Kidney capillary endothelial cell (primary cell): ENCODE data around the gene WDFY3.
"Not testable (repeated sequence)": the region's sequence is repeated elsewhere in the genome, so short reads cannot be mapped to it uniquely, and the experiment has no call there.

Experiments
- DNase-seq: peaks from one replicate; pipeline ENCODE4 v3.0.0-alpha.2; 2018; ENCODE audit warnings: low spot score

The WDFY3 gene

DNA sequence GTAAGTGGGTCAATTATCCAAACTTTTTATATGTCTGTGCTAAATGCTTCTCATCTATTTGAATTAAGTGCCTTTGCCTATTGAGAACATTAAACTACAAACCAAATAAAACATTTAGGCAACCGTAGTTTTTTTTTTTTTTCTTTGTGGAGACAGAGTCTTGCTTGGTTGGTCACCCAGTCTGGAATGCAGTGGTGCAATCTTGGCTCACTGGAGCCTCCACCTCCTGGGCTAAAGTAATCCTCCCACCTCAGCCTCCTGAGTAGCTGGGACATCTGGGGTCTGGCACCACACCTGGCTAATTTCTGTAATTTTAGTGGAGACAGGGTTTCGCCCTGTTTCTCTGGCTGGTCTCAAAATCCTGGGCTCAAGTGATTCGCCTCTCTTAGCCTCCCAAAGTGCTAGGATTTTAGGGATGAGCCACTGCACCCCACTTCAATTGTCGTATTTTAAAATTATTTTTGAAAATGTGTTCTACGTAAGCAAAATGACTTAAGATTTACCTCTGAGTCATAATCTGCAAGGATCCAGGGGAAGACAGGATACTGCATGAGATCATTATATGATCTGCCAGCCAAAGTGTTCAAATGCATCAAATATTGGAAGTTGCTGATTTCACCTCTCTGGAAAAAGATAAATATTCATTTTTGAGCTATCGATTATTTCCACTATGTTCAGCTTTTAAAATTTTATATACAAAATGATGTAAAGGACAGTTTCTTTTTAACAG lies 257.9 kb downstream of the WDFY3 start:
- DNase-seq = peak; percentile 3

DNA sequence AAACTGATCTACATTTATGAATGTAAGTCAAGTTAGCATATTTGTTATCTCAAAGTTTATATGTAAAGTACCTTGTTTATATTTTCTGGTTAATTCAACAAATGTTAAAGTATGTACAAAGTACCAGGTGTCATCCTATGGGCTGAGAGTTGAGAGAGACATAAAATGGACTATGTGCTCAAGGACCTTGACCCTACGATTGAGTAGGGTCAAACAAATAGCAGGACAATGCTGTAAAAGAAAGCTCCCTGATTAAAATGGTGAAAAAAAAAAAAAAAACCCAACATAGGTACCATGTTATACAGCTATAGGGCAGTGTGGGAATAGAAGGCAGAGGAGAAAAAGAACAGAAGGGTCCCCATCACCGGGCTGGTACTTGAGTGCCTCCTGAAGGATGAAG lies 260.2 kb downstream of the WDFY3 start:
- DNase-seq = no peak

DNA sequence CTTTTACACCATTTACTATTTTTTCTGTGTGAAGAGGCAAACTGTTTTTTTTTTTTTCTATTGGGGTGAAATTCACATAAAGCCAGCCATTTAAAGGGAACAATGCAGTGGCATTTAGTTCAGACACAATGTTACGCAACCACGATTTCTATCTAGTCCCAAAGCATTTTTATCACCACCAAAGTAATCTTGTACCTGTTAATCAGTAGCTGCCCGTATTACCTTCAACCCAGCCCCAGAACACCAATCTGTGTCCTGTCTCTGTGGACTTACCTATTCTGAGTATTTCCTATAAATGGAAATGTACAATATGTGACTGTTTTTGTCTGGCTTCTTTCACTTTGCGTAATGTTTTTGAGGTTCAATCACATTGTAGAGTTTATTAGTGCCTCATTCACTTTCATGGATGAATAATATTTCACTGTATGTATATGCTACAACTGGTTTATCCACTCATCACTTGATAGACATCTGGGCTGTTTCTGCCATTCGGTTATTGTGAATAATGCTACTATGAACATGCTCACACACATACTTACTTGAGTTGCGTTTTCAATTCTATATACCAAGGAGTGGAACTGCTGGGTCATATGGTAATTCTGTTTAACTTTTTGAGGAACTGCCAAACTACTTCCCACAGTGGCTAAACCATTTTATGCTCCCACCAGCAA lies 267.4 kb downstream of the WDFY3 start:
- no peak for DNase-seq

GRCh38 chr4:84697615-84698201 lies 268.8 kb downstream of the WDFY3 start:
- DNase-seq = no peak

GRCh38 chr4:84697159-84697558 lies 269.3 kb downstream of the WDFY3 start:
- no peak for DNase-seq

- no peak for DNase-seq
These were observed 274.7 kb downstream of the WDFY3 start for GRCh38 chr4:84691800-84692199.

GRCh38 chr4:84691170-84691691 lies 275.3 kb downstream of the WDFY3 start:
- DNase-seq = peak; percentile 53

- no peak for DNase-seq
These were observed 276.0 kb downstream of the WDFY3 start for GRCh38 chr4:84690481-84690880.

GRCh38 chr4:84689197-84689596 lies 277.3 kb downstream of the WDFY3 start:
- no peak for DNase-seq

DNA sequence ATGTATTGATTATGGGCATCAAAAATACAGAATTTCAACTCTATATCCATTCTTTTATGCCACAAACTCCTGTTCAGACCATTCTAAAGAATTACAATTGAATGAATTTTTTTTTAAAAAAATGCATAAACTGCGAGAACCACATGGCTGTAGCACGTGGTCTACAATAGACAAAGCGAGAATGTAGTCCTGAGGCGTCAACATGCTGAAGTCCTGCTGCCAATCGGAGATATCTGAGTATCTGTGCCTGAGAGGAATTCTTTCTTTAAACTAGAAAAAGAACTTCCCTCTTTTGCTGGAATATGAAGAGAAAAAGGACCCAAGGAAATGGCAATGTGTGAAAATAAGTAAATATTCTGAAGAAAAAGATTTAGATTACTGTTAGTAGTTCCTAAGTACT lies 277.9 kb downstream of the WDFY3 start:
- no peak for DNase-seq

DNA sequence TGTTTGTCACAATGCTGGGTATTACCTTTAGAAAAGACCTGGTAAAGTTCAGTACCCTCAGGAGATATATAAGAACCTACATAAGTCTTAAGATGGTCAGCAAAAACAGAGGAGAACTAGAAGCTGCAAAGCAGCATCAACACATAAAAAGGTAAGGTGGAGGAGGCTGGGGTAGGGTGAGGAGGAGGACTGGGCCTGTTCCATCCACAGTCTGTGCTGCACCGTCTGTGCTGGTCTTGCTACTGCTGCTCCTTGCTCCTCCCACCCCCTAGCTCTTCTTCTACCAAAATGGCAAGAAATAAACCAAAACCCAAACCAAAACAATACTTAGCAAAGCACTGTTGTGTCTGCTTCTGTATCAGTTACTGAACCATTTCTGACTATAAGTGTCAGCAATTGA lies 281.4 kb downstream of the WDFY3 start:
- no peak for DNase-seq

- DNase-seq = no peak
These were observed 282.1 kb downstream of the WDFY3 start for GRCh38 chr4:84684361-84684760.

GRCh38 chr4:84683064-84683850 lies 283.2 kb downstream of the WDFY3 start:
- DNase-seq = no peak

DNA sequence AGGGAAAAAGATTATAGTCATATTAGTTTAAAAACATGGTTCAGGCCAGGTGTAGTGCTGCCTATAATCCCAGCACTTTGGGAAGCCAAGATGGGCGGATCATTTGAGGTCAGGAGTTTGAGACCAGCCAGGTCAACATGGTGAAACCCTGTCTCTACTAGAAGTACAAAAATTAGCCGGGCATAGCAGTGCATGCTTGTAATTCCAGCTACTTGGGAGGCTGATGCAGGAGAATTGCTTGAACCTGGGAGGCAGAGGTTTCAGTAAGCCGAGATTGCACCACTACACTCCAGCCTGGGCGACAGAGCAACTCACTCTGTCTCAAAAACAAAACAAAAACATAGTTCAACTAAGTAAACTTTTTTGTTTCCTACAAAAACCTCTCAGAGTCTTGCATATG lies 283.8 kb downstream of the WDFY3 start:
- DNase-seq = not testable (repeated sequence)

DNA sequence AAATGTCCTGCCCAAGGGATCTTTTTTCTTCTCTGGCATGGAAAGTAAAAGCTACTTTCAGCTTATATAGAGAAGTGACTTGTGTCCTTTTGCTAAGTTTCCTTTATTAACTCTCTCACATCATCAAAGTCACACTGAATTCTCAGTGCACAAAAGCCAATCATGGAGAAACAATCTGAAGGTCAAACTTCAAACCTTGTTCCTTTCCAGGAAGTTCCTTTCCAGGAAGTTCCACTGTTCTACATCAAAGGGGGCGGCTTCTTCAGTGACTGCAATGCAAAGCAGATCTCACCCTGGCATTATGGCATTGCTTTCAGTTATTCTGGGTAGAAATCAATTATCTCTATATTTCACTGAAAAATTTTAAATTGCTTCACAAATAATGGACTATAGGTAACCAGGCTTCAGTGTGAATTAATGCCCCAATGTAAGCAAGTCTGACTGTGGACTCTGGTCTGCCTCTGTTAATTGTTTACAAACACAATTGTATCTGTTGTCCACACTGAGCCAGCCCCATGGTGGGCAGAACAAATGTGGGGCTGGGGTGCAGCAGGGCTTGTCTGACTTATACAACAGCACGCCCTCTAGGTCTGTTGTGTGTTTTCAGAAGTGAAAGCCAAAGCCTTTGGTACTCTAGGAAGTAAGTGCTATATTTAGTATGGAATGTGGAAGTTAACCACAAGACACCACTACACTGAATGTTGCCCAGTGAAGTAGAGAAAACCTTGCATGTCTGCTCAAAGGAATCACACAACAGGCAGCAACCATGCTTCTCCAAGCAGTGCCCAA lies 284.8 kb downstream of the WDFY3 start:
- DNase-seq = peak; percentile 36

DNA sequence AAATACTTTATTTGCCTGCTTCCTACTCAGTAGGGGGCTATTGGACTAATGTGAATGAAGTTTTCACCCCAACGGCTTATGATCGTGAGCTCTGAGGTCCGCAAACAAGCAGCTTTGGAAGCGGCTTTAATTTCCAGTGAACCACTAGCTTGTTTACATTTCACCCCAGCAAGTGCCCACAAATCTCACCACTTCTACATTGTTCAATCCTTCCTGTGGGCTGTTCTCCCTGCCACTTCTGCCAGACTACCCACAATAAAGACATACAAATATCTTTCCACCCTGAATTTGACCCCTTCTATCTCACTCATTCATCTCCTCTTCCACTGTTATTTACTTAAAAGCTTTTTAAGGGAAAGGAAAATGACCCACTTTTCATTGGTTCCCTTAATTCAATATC lies 285.5 kb downstream of the WDFY3 start:
- DNase-seq = no peak

GRCh38 chr4:84678976-84679744 lies 287.3 kb downstream of the WDFY3 start:
- DNase-seq = no peak

DNA sequence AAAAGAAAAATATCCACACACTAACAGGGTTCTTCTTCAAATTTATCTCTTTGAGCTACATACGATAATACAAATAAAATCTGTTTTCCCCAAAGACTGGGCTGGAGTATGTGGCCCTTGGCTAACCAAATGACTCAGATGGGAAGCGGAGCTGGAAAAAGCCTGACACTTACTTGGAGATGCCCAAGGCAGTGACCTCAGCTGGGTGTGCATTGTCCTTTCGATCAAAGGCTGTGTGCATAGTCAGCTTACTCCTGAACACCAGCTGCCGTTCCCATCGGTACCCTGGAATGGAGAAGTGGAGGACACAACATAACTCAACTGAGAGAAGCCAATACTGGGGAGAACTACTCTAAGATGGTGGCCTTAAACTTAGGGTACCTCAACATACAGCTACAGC lies 288.5 kb downstream of the WDFY3 start:
- no peak for DNase-seq

- no peak for DNase-seq
These were observed 289.4 kb downstream of the WDFY3 start for GRCh38 chr4:84677093-84677492.

DNA sequence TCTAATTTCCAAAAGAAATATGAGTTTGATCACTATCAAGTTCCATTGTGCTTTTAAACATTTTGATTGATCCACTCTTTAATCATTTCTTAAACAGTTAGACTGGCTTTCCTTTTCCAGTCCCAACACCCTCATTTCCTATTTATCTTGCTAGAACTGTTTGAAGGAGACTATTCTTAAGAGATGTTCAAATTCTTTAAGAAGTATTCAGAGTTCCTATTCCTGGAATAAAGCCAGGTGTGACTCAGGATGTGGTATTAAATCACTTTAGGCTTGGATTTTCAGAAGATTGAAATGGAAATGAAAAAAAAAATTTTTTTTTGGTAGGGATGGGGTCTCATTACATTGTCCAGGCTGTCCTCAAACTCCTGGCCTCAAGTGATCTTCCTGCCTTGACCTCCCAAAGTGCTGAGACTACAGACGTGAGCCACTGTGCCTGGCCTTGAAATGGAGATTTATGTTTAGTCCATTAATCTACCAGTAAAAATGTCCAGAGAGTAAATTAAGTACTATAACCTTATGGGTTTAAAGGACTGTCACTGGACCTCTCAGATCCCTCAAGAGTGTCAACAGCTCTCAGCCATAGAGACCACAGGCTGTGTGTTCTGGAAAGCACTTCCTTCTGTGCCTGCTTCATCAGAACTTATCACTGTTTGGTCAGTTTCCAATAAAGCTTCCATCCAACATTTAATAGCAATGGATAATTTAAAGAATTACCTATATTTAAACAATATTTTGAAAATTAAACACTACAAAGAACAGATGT lies 292.8 kb downstream of the WDFY3 start:
- peak; percentile 83 for DNase-seq
